RWPE1 (cell line): Measurements from ENCODE around the gene ULK1.

Source experiments
- CTCF ChIA-PET: fragments of 350-600 bp; sonication (Branson Sonifier 250); formaldehyde crosslinking; extraction: SDS; loops from one replicate; lab custom pipeline; 2021; lab: Yijun Ruan, JAX
- POLR2A ChIA-PET: fragments of 400-600 bp; formaldehyde crosslinking; extraction: SDS; loops from one replicate; lab custom pipeline; 2020; ENCODE audit warnings: antibody characterized with exemption; ENCODE audit not compliant: low non-redundant PET; lab: Yijun Ruan, JAX
- DNase-seq: peaks from one replicate; pipeline ENCODE4 v3.0.0; 2012; ENCODE audit warnings: low spot score
- H3K27ac ChIP-seq: fragments of 450-650 bp; 2 replicates; pipeline ENCODE4 v1.5.1; 2017
- TF ChIP-seq, protein P1 (sequence below): fragments of 450-650 bp; conservative IDR thresholded peaks from 2 replicates; pipeline ENCODE4 v1.5.1; 2017; ENCODE audit warnings: low read depth, mild to moderate bottlenecking

Gene ULK1

GRCh38 chr12:131862084-131862441 is 32.4 kb upstream of the ULK1 start:
- no peak for DNase-seq
- H3K27ac ChIP-seq: peak overlapping the region; percentile 88
- TF ChIP-seq, protein P1, sequence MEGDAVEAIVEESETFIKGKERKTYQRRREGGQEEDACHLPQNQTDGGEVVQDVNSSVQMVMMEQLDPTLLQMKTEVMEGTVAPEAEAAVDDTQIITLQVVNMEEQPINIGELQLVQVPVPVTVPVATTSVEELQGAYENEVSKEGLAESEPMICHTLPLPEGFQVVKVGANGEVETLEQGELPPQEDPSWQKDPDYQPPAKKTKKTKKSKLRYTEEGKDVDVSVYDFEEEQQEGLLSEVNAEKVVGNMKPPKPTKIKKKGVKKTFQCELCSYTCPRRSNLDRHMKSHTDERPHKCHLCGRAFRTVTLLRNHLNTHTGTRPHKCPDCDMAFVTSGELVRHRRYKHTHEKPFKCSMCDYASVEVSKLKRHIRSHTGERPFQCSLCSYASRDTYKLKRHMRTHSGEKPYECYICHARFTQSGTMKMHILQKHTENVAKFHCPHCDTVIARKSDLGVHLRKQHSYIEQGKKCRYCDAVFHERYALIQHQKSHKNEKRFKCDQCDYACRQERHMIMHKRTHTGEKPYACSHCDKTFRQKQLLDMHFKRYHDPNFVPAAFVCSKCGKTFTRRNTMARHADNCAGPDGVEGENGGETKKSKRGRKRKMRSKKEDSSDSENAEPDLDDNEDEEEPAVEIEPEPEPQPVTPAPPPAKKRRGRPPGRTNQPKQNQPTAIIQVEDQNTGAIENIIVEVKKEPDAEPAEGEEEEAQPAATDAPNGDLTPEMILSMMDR: no peak
- POLR2A ChIA-PET: no interaction called here
- CTCF ChIA-PET: interaction anchor here (0.6 to 0.7 kb wide), 2 partner anchors 11 to 41 kb away, joined by 3 read pairs; no protein-coding TSS in a partner anchor

GRCh38 chr12:131862600-131862993 is 31.8 kb upstream of the ULK1 start:
- peak overlapping the region; percentile 88 for H3K27ac ChIP-seq
- ChIA-PET CTCF (interaction anchor here (0.7 kb wide), 2 partner anchors 33 to 41 kb away, joined by 3 read pairs; no protein-coding TSS in a partner anchor), POLR2A (no interaction called here)
- no peak for DNase-seq
- TF ChIP-seq, protein P1: no peak

DNA sequence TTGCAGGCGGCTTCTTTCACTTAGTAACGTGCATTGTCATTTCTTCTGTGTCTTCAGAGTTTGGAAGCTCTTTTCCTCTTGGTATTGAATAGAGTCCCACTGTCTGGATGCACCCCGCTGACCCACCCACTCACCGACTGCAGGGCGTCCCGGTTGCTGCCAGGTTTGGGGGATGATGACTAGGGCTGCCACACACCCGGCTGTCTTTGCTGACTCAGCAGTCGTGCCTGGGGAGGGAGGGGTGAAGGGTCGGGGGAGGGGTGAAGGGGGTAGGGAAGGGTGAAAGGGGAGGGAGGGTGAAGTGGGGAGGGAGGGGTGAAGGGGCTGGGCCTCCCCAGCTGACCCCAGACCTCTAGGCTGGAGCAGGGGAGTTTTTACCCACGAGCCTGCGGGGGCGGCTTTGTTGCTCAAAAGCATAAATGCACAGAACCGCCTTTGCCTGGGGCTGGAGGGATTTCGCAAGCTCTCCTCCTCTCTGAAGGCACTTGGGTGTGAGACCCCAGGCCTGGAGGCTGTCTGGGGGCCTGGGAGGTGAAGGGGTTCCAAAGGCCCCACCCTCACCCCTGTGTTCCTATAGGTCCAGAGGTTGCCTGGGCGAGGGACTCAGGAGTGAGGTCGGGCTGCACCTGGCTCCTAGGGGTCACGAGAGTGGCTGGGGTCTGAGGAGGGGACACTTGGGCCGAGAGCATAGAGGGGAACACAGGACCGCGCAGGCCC is 31.3 kb upstream of the ULK1 start:
- peak overlapping the region; percentile 88 for H3K27ac ChIP-seq
- TF ChIP-seq, protein P1: no peak
- POLR2A ChIA-PET: no interaction called here
- CTCF ChIA-PET: interaction anchor here (0.7 kb wide), 1 partner anchor 34 kb away, joined by 3 read pairs; no protein-coding TSS in a partner anchor
- DNase-seq: peak; percentile 51

DNA sequence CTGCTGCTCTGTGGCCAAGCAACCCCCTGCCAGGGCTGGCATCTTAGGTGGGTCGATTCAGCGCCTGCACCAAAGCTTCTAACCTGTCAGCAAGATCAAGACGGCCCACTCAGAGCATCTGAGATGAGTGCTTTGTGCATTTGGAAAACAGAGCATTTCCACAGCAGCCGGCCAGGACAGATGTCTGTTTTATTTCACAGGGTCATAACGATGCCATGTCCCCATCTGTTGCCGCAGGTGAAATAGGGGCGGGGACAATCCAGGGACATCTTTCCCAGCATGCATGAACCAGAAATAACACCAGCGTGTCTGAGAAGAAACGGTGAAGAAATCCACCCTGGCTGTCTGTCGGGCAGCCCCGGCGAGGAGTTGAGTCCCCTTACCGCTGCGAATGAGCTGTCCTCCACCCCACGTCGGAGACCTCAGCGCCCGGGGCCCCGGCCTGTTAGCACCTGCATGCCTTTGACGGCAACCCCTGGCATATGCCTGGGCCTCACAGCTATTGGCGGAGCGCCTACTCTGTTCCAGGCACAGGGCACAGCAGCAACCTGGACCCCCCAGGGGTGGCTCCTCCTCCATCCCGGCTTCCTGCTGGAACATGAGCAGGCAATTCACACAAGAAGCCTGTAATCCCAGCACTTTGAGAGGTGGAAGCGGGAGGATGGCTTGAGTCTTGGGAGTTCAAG is 30.6 kb upstream of the ULK1 start:
- ChIA-PET CTCF (no interaction called here), POLR2A (no interaction called here)
- H3K27ac ChIP-seq: peak overlapping the region; percentile 88
- TF ChIP-seq, protein P1: no peak
- no peak for DNase-seq

DNA sequence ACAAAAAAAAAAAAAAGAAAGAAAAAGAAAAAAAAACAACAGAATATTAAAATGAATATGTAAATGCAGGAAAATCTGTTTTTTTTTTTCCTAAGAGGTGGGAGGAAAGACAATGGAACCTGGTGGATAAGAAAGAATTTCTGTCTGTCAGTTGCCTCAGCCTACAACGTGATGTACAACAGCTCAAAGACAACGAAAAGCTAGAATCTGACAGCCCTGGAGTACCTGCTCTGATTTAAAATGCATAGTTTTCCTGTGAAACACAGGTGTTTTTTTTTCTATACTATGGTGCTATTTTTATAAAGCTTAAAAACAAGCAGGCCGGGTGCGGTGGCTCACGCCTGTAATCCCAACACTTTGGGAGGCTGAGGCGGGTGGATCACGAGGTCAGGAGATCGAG is 30.0 kb upstream of the ULK1 start:
- no peak for DNase-seq
- POLR2A ChIA-PET: no interaction called here
- H3K27ac ChIP-seq: no peak overlapping the region
- TF ChIP-seq, protein P1: no peak
- CTCF ChIA-PET: no interaction called here

DNA sequence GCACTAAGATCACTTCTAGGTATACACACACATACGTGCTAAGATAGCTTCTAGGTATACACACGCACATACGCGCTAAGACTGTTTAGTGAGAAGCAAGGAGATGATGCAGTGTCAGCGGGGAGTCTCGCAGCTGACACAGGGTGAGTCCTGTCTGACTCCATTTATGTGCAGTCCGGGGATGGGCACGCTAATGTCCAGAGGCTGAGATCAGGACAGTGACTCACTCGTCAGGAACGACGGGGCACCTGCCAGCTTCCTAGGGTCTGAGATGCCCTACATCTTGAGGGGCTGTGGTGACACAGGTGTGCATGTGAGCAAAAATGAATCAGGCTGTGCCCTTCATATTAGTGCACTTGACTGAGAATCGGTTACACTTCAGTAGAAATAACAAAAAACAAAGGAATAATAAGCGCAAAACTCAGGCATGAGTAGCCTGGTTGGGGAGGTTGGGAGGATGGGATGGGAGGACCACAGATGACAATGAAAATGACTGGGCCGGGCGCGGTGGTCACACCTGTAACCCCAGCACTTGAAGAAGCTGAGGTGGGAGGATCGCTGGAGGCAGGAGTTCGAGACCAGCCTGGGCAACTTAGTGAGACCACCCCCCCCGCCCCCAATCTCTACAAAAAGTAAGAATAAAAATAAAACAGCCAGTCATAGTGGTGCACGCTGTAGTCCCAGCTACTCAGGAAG is 29.1 kb upstream of the ULK1 start:
- TF ChIP-seq, protein P1: no peak
- peak overlapping the region; percentile 40 for H3K27ac ChIP-seq
- CTCF ChIA-PET: no interaction called here
- POLR2A ChIA-PET: interaction anchor here (0.6 kb wide), 1 partner anchor 10 kb away, joined by 6 read pairs; no protein-coding TSS in a partner anchor
- DNase-seq: peak; percentile 84
